Neural cell (in vitro differentiated cells): ENCODE results near the gene NOX4.

Experiments used
- CTCF ChIP-seq: fragments of 450-650 bp; IDR thresholded peaks from 2 replicates; pipeline ENCODE4 v1.5.1; 2014; ENCODE audit warnings: antibody characterized with exemption, mild to moderate bottlenecking, moderate library complexity; ENCODE audit not compliant: poor library complexity, severe bottlenecking
- EP300 ChIP-seq: fragments of 450-650 bp; conservative IDR thresholded peaks from 2 replicates; pipeline ENCODE4 v1.6.1; 2014; ENCODE audit warnings: antibody characterized with exemption, mild to moderate bottlenecking, moderate library complexity; ENCODE audit not compliant: poor library complexity, severe bottlenecking
- POLR2AphosphoS5 ChIP-seq: IDR thresholded peaks from 2 replicates; pipeline ENCODE4 v1.6.1; 2012

DNA sequence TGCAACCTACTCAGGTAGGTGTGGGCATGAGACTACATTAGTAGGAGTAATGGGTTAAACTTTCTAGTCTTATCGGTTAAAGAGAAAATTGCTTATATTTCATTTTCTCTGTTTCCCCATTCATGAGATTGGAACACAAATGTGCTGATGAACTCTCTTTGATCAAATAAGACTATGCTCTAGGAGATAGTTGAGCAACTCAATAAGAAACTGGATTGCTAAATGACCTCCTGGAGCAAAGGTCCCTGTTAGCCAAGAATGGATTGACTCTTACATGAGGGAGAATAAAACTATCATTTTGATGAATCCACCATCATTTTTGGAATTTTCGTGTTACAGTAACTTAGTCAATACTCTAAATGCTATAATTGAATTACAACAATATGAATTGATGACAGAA, 11.1 kb upstream of the NOX4 start:
- TF ChIP-seq POLR2AphosphoS5: no peak
- no peak for TF ChIP-seq EP300
- no peak for TF ChIP-seq CTCF
